ENCODE data around the gene IGSF9. TPM values are rescaled to one million over a fixed set of nuclear protein-coding genes. Genes with fewer than 3 reads are reported as not detected.

The IGSF9 gene
- total and polyA plus RNA-seq, 10 of the 15 experiments (the other 5 are each of a cell fraction or from before 2014, with no cell fraction given), result 0.04 to 0.07 TPM; not detected in 8

DNA sequence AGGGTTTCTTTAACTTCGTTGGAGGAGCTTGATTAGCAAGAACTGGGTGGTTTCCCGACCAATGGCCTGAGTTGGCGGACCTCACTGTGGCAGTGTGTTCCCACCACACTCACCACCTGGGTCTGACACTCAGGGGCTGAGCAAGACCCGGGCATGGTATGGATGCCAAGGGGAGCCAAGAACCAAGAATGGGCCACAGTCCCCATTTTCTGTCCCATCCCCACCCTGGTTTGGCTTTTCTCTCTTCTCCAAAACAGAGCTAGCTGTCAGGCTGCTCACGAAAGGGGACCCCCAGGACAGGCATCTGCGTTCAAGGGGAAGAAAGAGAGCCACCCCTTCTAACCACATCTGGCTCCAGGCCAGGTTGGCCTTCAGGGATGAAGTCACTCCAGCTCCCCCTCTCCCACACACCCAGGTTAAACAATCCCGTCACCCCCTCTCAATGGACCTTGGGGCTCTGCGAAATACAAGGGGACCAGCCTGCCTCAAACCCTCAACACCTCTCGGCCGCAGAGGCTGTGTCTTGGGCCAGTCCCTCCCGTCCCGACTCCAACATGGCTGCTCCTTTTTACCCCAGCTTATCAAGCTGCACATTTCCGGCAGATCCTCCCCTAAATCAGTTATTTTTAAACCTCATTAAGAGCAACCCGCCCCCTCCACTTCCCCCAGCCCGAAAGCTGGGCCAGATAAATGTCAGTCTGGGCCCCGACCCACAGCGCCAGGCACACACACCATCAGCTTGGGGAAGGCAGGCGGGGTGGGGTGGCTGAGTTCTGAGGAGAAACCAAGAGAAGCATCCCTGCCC, 23.5 kb downstream of the IGSF9 start (continued):
- TF ChIP-seq EGR1 (IDR thresholded peaks at IDR 0.05; ENCODE audit: borderline replicate concordance in 1 of 2, low read depth in 2 of 2, low read length in 2 of 2) (0 out of 3 replicates have a peak, but pooled peaks of 1 of the 2 experiments have one; percentile 12), HCFC1 (IDR thresholded peaks at IDR 0.05; ENCODE audit: low read length) (no peak), IKZF1 (conservative IDR thresholded peaks at IDR 0.05) (peak; percentile 33), POLR2A (IDR thresholded peaks at IDR 0.05; ENCODE audit: low read depth, low read length) (peak; percentile 71), ATF7 (IDR thresholded peaks at IDR 0.05; ENCODE audit: low read depth) (peak; percentile 49), SMAD1 (IDR thresholded peaks at IDR 0.05; ENCODE audit: low read depth, partially characterized antibody) (peak; percentile 80), BRCA1 (IDR thresholded peaks at IDR 0.05; ENCODE audit: low read depth, low read length) (no peak), RB1 (IDR thresholded peaks at IDR 0.05; ENCODE audit: borderline replicate concordance) (peak; percentile 42; the same call in 1 of the 2 replicates), DPF2 (IDR thresholded peaks at IDR 0.05) (peak; percentile 66; the same call in 1 of the 2 replicates), LARP7 (IDR thresholded peaks at IDR 0.05) (peak; percentile 46; the same call in 1 of the 2 replicates), NFIC (IDR thresholded peaks at IDR 0.05; ENCODE audit: low read depth, low read length) (peak; percentile 41; the same call in 1 of the 2 replicates), TARDBP (IDR thresholded peaks at IDR 0.05; ENCODE audit: borderline replicate concordance) (no peak), HDGF (IDR thresholded peaks at IDR 0.05) (peak; percentile 83; the same call in 1 of the 2 replicates), MEF2B (IDR thresholded peaks at IDR 0.05; ENCODE audit: partially characterized antibody, poor library complexity, severe bottlenecking) (peak; percentile 23), SMARCA5 (IDR thresholded peaks at IDR 0.05) (0 out of 2 replicates have a peak, but pooled peaks have one; percentile 60), SMC3 (IDR thresholded peaks at IDR 0.05; ENCODE audit: borderline replicate concordance, low read length) (no peak), RUNX3 (IDR thresholded peaks at IDR 0.05; ENCODE audit: low read length) (peak; percentile 77)
- TF ChIP-seq, protein P1, sequence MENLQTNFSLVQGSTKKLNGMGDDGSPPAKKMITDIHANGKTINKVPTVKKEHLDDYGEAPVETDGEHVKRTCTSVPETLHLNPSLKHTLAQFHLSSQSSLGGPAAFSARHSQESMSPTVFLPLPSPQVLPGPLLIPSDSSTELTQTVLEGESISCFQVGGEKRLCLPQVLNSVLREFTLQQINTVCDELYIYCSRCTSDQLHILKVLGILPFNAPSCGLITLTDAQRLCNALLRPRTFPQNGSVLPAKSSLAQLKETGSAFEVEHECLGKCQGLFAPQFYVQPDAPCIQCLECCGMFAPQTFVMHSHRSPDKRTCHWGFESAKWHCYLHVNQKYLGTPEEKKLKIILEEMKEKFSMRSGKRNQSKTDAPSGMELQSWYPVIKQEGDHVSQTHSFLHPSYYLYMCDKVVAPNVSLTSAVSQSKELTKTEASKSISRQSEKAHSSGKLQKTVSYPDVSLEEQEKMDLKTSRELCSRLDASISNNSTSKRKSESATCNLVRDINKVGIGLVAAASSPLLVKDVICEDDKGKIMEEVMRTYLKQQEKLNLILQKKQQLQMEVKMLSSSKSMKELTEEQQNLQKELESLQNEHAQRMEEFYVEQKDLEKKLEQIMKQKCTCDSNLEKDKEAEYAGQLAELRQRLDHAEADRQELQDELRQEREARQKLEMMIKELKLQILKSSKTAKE (IDR thresholded peaks at IDR 0.05; ENCODE audit: low read depth, poor library complexity, severe bottlenecking), result peak; percentile 53
- TF ChIP-seq, protein P2, sequence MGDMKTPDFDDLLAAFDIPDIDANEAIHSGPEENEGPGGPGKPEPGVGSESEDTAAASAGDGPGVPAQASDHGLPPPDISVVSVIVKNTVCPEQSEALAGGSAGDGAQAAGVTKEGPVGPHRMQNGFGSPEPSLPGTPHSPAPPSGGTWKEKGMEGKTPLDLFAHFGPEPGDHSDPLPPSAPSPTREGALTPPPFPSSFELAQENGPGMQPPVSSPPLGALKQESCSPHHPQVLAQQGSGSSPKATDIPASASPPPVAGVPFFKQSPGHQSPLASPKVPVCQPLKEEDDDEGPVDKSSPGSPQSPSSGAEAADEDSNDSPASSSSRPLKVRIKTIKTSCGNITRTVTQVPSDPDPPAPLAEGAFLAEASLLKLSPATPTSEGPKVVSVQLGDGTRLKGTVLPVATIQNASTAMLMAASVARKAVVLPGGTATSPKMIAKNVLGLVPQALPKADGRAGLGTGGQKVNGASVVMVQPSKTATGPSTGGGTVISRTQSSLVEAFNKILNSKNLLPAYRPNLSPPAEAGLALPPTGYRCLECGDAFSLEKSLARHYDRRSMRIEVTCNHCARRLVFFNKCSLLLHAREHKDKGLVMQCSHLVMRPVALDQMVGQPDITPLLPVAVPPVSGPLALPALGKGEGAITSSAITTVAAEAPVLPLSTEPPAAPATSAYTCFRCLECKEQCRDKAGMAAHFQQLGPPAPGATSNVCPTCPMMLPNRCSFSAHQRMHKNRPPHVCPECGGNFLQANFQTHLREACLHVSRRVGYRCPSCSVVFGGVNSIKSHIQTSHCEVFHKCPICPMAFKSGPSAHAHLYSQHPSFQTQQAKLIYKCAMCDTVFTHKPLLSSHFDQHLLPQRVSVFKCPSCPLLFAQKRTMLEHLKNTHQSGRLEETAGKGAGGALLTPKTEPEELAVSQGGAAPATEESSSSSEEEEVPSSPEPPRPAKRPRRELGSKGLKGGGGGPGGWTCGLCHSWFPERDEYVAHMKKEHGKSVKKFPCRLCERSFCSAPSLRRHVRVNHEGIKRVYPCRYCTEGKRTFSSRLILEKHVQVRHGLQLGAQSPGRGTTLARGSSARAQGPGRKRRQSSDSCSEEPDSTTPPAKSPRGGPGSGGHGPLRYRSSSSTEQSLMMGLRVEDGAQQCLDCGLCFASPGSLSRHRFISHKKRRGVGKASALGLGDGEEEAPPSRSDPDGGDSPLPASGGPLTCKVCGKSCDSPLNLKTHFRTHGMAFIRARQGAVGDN (IDR thresholded peaks at IDR 0.05), result peak; percentile 39
- TF ChIP-seq, protein P3, sequence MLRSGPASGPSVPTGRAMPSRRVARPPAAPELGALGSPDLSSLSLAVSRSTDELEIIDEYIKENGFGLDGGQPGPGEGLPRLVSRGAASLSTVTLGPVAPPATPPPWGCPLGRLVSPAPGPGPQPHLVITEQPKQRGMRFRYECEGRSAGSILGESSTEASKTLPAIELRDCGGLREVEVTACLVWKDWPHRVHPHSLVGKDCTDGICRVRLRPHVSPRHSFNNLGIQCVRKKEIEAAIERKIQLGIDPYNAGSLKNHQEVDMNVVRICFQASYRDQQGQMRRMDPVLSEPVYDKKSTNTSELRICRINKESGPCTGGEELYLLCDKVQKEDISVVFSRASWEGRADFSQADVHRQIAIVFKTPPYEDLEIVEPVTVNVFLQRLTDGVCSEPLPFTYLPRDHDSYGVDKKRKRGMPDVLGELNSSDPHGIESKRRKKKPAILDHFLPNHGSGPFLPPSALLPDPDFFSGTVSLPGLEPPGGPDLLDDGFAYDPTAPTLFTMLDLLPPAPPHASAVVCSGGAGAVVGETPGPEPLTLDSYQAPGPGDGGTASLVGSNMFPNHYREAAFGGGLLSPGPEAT (IDR thresholded peaks at IDR 0.05; ENCODE audit: low read depth), result peak; percentile 49; the same call in 1 of the 2 replicates
- TF ChIP-seq, protein P4, sequence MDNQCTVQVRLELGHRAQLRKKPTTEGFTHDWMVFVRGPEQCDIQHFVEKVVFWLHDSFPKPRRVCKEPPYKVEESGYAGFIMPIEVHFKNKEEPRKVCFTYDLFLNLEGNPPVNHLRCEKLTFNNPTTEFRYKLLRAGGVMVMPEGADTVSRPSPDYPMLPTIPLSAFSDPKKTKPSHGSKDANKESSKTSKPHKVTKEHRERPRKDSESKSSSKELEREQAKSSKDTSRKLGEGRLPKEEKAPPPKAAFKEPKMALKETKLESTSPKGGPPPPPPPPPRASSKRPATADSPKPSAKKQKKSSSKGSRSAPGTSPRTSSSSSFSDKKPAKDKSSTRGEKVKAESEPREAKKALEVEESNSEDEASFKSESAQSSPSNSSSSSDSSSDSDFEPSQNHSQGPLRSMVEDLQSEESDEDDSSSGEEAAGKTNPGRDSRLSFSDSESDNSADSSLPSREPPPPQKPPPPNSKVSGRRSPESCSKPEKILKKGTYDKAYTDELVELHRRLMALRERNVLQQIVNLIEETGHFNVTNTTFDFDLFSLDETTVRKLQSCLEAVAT (IDR thresholded peaks at IDR 0.05), result peak; percentile 48; the same call in 1 of the 2 replicates
